Measurements from ENCODE around the gene IFT81. TPM values are rescaled to one million over a fixed set of nuclear protein-coding genes. Genes with fewer than 3 reads are reported as not detected.

IFT81 gene
- total RNA-seq, 1 experiment from 2014 or later: 10.5 TPM

DNA sequence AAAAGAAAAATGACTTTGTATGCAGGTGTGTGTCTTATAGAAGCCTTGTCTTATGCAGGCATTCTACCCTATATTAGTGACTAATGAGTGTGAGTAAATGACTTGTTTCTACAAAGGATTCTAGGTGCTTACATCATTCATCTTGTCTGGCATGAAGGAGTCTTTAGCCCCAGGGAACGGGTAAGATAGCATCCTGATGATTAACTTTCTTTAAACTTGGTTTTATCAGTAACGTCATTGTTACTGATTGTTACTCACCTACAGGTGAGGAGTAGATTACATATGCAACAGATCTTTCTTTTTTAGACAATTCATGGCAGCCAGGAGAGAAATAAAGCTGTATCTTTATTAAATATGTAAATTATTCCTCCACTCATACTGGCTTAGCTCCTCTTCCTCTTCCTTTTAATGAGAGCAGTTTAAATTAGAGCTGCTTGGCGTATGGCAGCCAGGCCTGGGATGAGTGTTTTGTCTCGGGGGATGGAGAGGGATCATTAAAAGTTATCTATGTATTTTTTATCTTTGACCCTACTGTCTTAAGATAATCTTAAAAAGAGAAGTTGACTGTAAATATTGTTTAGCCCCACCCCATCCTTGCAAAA is 99.7 kb downstream of the IFT81 start:
- TF ChIP-seq KAT7 (CRISPR knock-in tag; IDR thresholded peaks at IDR 0.05; ENCODE audit: borderline replicate concordance) (no peak), NFYB (CRISPR knock-in tag; conservative IDR thresholded peaks at IDR 0.05; ENCODE audit: low read depth) (no peak), SMAD3 (CRISPR knock-in tag; IDR thresholded peaks at IDR 0.05; ENCODE audit: borderline replicate concordance) (no peak), ZNF219 (CRISPR knock-in tag; IDR thresholded peaks at IDR 0.05; ENCODE audit: borderline replicate concordance) (no peak), TP53 (CRISPR knock-in tag; IDR thresholded peaks at IDR 0.05) (no peak), ZNF396 (CRISPR knock-in tag; IDR thresholded peaks at IDR 0.05; ENCODE audit: borderline replicate concordance) (no peak), ESRRA (CRISPR knock-in tag; IDR thresholded peaks at IDR 0.05; ENCODE audit: borderline replicate concordance) (no peak), IRF2 (CRISPR knock-in tag; IDR thresholded peaks at IDR 0.05; ENCODE audit: borderline replicate concordance, low read depth) (no peak), SMAD4 (CRISPR knock-in tag; IDR thresholded peaks at IDR 0.05) (no peak), ZNF423 (CRISPR knock-in tag; IDR thresholded peaks at IDR 0.05) (no peak)
- TF ChIP-seq, protein P1, sequence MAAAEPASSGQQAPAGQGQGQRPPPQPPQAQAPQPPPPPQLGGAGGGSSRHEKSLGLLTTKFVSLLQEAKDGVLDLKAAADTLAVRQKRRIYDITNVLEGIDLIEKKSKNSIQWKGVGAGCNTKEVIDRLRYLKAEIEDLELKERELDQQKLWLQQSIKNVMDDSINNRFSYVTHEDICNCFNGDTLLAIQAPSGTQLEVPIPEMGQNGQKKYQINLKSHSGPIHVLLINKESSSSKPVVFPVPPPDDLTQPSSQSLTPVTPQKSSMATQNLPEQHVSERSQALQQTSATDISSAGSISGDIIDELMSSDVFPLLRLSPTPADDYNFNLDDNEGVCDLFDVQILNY (CRISPR knock-in tag; IDR thresholded peaks at IDR 0.05): no peak
- TF ChIP-seq, protein P2, sequence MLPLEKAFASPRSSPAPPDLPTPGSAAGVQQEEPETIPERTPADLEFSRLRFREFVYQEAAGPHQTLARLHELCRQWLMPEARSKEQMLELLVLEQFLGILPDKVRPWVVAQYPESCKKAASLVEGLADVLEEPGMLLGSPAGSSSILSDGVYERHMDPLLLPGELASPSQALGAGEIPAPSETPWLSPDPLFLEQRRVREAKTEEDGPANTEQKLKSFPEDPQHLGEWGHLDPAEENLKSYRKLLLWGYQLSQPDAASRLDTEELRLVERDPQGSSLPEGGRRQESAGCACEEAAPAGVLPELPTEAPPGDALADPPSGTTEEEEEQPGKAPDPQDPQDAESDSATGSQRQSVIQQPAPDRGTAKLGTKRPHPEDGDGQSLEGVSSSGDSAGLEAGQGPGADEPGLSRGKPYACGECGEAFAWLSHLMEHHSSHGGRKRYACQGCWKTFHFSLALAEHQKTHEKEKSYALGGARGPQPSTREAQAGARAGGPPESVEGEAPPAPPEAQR (CRISPR knock-in tag; IDR thresholded peaks at IDR 0.05): no peak
- TF ChIP-seq, protein P3, sequence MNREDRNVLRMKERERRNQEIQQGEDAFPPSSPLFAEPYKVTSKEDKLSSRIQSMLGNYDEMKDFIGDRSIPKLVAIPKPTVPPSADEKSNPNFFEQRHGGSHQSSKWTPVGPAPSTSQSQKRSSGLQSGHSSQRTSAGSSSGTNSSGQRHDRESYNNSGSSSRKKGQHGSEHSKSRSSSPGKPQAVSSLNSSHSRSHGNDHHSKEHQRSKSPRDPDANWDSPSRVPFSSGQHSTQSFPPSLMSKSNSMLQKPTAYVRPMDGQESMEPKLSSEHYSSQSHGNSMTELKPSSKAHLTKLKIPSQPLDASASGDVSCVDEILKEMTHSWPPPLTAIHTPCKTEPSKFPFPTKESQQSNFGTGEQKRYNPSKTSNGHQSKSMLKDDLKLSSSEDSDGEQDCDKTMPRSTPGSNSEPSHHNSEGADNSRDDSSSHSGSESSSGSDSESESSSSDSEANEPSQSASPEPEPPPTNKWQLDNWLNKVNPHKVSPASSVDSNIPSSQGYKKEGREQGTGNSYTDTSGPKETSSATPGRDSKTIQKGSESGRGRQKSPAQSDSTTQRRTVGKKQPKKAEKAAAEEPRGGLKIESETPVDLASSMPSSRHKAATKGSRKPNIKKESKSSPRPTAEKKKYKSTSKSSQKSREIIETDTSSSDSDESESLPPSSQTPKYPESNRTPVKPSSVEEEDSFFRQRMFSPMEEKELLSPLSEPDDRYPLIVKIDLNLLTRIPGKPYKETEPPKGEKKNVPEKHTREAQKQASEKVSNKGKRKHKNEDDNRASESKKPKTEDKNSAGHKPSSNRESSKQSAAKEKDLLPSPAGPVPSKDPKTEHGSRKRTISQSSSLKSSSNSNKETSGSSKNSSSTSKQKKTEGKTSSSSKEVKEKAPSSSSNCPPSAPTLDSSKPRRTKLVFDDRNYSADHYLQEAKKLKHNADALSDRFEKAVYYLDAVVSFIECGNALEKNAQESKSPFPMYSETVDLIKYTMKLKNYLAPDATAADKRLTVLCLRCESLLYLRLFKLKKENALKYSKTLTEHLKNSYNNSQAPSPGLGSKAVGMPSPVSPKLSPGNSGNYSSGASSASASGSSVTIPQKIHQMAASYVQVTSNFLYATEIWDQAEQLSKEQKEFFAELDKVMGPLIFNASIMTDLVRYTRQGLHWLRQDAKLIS (CRISPR knock-in tag; IDR thresholded peaks at IDR 0.05; ENCODE audit: borderline replicate concordance): no peak
- TF ChIP-seq, protein P4, sequence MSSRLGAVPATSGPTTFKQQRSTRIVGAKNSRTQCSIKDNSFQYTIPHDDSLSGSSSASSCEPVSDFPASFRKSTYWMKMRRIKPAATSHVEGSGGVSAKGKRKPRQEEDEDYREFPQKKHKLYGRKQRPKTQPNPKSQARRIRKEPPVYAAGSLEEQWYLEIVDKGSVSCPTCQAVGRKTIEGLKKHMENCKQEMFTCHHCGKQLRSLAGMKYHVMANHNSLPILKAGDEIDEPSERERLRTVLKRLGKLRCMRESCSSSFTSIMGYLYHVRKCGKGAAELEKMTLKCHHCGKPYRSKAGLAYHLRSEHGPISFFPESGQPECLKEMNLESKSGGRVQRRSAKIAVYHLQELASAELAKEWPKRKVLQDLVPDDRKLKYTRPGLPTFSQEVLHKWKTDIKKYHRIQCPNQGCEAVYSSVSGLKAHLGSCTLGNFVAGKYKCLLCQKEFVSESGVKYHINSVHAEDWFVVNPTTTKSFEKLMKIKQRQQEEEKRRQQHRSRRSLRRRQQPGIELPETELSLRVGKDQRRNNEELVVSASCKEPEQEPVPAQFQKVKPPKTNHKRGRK (CRISPR knock-in tag; IDR thresholded peaks at IDR 0.05; ENCODE audit: borderline replicate concordance): no peak
- TF ChIP-seq, protein P5, sequence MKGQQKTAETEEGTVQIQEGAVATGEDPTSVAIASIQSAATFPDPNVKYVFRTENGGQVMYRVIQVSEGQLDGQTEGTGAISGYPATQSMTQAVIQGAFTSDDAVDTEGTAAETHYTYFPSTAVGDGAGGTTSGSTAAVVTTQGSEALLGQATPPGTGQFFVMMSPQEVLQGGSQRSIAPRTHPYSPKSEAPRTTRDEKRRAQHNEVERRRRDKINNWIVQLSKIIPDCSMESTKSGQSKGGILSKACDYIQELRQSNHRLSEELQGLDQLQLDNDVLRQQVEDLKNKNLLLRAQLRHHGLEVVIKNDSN (CRISPR knock-in tag; IDR thresholded peaks at IDR 0.05): no peak
- TF ChIP-seq, protein P6, sequence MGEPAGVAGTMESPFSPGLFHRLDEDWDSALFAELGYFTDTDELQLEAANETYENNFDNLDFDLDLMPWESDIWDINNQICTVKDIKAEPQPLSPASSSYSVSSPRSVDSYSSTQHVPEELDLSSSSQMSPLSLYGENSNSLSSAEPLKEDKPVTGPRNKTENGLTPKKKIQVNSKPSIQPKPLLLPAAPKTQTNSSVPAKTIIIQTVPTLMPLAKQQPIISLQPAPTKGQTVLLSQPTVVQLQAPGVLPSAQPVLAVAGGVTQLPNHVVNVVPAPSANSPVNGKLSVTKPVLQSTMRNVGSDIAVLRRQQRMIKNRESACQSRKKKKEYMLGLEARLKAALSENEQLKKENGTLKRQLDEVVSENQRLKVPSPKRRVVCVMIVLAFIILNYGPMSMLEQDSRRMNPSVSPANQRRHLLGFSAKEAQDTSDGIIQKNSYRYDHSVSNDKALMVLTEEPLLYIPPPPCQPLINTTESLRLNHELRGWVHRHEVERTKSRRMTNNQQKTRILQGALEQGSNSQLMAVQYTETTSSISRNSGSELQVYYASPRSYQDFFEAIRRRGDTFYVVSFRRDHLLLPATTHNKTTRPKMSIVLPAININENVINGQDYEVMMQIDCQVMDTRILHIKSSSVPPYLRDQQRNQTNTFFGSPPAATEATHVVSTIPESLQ (CRISPR knock-in tag; IDR thresholded peaks at IDR 0.05): no peak
- ATAC-seq: no peak
- no peak for DNase-seq (ENCODE audit: low spot score)
- Mint-ChIP-seq H3K27ac (peak overlapping the region; percentile 18; the same call in 1 of the 2 replicates), H3K9me3 (no peaks in the 10 kb centered on the region), H3K27me3 (ENCODE audit: low read depth) (no peaks in the 10 kb centered on the region), H3K4me3 (no peak overlapping the region), H3K4me1 (0 out of 2 replicates have a peak, but pooled peaks cover 2% of the 10 kb centered on the region), H3K36me3 (no peaks in the 10 kb centered on the region)
- CTCF ChIA-PET: interaction anchor here (0.7 to 1.4 kb wide), 3 partner anchors 21 to 46 kb away, joined by 3 to 4 read pairs (median 3); no protein-coding TSS in a partner anchor
- POLR2A ChIA-PET: interaction anchor here (0.5 kb wide), 1 partner anchor 13 kb away, joined by 3 read pairs; no protein-coding TSS in a partner anchor
